GM19397 (cell line): ENCODE measurements around the gene GLI1.
"Not testable (repeated sequence)": the region's sequence is repeated elsewhere in the genome, so short reads cannot be mapped to it uniquely, and the experiment has no call there.

Source experiments
- ATAC-seq: cut with Tn5 transposase; IDR thresholded peaks from one replicate; pipeline ENCODE4 v1.9.1; 2021; ENCODE audit warnings: mild to moderate bottlenecking, moderate library complexity; ENCODE audit not compliant: unreplicated experiment

Gene GLI1

DNA sequence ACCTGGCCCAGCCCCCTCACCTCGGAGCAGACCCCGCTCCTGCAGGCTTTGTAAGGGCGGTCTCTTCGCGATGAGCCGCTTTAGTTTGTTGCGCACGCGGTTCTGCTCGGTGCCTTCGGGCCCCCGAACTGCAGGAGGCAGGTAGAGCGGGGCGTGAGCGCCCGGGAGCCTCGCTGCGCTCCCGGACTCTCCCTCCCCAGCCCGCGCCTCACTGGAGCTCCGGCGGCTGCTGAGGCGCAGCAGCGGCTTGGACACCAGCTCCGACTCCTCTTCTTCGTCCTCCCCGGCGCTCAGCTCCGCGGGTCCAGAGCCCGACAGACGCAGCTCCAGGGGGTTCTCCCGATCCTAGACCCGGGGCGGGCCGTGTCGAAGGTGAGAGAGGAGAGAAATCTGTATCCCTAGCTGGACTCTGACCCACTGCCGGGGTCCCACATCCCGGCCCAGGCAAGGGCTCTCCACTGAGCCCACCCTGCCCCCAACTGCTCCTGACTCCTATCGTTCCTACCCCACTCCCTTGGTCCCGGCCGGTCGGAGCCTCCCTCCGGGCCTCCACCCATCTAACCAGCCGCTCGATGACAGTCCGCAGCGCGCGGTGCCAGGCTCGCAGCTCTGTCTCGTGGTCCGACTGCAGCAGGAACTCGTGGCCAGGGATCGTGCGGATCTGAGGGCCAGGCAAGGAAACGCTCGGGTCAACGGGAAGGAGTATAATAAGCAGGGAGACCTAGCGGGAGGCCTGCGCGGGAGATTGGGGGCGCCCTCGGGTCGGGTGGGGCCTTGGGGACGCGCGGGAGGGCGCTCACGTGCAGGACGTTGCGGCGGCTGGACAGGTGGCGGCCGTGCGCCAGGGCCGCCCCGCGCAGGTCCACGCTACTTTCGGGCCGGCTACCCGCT, 15.9 kb downstream of the GLI1 start:
- ATAC-seq, result no peak

DNA sequence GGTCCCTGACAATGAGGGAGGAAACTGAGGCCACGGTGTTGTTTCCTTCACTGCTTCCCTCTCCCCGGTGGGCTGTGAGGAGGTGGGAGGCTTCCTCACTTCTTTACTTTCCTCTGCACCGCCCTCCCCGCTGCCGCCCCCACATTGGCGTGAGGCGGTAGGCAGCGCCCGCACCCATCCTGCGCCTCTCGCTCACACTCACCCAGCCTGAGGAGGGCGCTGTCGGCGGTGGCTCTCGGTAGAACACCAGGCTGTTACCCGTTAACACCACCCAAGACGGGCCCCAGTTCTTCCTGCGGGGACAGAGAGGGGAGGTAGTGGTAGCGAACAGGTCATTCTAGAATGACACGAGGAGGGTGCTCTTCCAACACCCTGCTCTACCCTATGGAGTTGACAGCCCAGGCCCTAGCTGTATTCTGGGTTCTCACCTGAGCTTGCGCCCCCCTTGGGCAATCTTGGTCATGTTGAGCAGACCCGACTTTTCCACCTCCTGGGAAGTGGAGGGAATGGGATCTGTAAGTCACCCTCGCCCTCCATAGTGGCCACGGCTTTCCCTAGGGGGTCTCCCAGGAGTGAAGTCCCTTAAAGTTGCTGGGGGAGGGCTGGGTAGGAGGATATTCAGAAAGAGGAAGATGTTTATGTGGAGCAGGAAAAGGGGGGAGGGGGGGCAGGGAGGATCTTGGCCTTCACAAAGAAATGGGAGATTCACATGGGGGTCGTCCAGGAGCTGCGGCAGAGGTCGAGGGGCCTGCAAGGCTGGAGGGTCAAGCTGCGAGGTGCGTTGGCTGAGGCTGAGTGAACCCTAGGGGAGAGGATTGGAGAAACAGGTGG, 16.8 kb downstream of the GLI1 start:
- ATAC-seq, result no peak

DNA sequence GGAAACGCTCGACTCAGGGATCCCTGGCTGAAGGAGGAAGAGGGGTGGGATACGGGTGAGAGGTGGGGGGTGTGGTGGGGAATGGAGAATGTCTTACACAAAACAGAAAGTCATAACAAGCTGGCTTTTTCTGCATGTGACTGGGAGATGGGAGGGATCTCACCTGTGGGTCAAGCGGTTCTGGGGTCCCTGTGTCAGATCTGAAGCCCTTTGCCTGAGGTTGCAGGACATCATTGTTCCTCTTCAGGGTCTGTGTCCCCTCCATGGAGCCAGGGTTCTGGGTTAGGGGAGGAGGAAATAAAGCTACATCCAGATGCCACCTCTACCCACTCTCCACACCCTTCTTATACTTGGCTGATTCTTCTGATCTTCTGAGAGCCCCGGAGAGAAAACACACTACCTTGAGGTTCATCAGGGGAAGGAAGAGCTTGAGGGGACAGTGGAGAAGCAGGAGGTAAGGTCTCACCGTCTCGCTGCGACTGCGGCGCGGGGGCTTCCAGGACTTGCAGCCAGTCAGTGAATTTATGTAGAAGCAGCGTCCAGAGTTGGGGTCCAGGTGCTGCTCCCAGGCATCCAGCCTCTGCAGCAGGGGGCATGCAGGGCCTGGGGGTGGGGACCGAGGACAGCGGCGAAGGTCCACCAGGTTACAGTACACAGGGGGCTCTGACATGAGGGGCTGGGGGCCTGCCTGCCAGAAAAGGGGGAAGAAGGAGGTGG, 17.6 kb downstream of the GLI1 start:
- ATAC-seq, result no peak

DNA sequence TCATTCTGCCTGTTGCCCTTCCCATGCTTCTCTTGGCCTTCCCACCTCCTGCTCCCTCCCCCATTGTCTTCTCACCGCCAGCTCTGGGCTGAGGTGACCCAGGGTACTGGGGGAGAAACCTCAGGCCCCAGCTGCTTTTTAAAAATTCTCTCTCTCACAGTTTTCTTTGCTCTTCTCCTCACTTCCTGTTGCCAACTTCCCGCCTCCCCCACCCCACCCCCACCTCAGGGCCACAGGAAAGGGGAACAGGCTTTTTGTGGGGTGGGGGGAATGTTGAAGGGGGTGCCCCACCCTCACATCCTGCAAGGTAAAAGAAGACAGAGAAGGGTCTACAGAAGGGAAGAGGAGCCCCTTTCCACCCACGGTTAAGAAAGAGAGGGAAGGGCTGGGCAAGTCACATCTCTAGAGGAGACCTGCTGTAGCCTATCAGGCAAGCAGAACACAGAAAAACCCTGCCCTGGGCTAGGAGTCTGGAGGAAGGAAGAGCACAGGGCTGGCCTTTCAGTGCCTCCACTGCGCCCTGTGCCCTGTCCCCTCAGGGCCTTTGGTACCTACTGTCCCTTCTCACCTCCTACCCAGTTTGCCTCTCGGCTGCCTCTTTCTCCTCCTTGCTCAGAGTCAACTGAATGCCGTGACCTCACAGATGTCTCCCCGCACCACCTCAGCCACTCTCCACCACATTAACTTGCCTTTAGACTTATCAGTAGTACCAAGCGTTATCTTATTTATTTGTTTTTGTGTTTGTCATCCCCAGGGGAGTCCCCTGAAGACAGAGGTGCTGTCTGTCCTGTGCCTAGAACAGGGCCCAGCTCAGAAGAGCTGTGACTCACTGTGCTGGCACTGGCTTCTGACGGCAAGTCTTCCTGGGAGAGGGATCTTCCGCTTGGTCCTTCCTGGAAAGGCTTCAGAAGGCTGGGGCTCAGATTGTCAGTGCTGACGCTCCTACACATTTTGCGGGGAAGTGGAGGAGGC, 18.4 kb downstream of the GLI1 start:
- ATAC-seq, result no peak

DNA sequence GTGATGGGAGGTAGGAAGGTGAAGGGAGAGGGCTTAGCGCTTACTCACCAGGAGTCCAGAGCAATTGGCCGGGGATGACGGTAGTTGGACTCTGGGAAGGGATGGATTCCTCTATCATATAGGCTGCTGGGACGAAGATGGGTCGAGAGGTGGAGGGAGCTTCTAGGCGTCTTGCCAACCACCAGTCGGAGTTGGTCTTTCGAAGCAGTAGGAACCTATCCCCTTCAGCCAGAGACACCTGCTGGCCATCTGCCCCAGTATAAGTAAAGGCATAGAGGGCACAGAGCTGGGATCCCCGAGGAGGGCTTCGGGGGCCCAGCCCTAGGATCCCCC, 19.4 kb downstream of the GLI1 start:
- no peak for ATAC-seq

DNA sequence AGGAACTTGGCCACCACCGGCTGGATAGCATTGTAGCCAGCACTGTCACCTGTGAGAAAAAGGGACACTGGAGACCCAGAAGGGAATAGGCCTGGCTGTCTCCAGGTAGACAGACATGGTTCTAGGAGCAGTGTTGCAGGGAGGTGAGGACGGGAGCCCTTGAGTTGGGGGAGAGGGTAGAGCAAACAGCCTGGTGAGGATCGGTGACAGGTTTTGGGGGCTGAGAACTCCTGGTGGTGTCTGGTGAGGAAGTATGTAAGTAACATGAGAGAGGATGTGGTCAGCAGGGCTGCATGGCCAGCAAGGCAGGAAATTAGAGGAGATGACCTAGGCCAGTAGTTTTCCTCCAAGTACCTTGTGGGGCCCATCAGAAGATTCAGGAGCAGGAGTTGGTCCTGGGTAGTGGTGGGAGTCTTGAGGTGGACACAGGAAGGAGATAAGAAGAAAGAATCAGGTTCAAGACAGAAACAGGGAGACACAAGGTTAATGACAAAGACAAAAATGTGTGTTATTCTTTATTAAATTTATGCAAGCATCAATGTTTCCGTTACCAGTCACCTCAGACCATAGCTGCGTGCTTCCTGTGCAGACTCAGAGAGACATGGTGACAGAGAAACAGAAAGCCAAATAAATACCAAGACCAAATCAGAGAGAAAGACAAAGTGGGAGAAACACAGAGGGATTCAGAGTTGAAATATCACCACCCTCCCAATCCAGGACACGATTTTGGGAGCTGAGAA, 20.0 kb downstream of the GLI1 start, which contains the start of gene ARHGAP9:
Gene ARHGAP9, minus strand, starts transcription at position 491 of the 740 bp plus-strand sequence. Its CDS starts 460 bp downstream, at position 31.
- peak; percentile 34 for ATAC-seq

DNA sequence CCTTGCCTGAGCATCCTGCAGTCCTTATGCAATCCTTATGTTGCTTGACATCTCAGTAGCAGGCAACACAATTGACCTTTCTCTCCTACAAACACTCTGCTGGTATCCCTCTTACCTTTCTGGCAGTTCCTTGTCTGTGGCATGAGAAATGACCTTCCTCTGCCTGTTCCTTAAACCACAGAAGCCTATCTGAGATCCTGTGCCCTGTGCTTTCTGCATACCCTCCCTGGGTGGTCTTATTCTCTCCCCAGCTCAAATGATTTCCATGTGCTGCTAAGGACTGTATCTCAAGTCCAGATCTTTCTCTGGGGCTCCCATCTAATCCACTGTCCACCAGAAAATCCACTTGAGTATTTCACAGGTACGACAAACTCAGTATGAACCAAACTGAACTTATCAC, 22.1 kb downstream of the GLI1 start:
- no peak for ATAC-seq

DNA sequence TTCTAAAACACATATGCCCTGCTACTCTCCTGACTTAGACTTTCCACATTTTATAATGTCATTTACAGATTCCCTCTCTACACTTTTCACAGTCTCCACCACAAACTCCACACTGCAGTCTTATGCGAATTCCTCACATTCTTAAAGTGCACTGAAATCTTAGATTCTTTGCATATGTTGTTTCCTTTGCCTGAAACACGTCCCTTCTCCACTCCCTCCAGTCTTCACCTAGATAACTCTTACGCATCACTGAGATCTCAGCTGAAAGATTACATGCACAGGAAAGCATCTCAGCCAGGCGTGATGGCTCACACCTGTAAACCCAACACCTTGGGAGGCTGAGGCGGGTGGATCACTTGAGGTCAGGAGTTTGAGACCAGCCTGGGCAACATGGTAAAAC, 23.9 kb downstream of the GLI1 start:
- ATAC-seq, result no peak

DNA sequence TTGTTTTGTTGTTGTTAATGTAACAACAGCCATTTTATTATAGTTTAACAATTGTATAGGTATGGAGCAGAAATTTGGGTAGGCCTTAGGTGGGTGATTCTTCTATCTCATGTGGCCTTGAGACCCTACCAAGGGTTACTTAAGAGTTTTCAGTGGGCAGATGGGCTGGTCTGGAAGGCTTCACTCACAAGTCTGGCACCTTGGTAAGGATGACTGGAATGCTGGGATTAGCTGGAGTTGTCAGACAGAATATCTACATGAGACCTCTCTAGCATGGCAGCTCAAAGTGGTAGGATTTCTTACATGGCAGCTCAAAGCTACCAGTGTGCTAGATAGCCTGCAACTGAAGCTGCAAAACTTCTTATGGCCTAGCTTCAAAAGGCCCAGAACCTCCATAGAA, 26.1 kb downstream of the GLI1 start:
- no peak for ATAC-seq

DNA sequence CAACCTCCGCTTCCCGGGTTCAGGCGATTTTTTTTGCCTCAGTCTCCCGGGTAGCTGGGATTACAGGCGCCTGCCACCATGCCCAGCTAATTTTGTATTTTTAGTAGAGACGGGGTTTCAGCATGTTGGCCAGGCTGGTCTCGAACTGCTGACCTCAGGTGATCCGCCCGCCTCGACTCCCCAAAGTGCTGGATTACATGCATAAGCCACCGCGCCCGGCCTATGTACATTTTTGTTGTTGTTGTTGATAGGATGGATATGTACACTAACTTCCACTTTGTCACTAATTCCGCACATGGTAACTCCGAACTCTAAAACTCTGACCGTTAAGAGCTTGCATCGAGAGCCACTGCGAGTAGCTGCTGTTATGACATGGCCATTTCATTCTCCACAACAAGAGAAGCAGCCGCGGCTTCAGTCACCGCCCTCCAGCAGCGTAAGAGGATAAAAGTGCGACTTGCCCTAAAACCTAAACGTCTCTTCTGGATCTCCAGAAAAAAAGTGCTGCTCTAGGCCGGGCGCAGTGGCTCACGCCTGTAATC, 27.5 kb downstream of the GLI1 start:
- no peak for ATAC-seq

DNA sequence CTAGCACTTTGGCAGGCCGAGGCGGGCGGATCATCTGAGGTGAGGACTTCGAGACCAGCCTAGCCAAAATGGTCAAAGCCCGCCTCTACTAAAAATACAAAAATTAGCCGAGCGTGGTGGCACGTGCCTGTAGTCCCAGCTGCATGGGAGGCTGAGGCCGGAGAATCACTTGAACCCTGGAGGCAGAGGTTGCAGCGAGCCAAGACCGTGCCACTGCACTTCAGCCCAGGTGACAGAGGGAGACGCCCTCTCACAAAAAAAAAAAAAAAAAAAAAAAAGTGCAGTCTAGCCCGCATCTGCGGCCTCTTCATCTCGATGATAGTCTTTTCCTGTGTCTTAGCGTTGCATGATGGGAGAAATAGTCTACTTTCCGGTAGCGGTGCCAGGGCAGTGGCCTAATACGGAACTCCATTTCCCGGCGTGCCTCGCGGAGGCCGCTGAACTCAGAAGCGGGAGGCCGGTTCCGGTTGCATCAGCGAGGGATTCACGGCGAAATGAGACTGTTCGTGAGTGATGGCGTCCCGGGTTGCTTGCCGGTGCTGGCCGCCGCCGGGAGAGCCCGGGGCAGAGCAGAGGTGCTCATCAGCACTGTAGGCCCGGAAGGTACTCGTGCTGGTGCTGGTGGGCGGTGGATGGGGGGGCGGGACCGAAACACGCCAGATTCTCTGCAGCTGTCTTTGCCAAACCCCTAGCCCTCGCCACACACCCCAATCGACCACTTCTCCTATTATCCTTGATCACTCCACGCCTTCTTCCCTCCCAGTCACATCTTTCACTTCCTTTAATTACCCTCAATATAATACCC, 28.2 kb downstream of the GLI1 start, which contains the start of gene MARS1:
Gene MARS1, plus strand, starts transcription at position 472 of the 805 bp plus-strand sequence. Its CDS starts 23 bp downstream, at position 495.
- peak; percentile 97 for ATAC-seq

DNA sequence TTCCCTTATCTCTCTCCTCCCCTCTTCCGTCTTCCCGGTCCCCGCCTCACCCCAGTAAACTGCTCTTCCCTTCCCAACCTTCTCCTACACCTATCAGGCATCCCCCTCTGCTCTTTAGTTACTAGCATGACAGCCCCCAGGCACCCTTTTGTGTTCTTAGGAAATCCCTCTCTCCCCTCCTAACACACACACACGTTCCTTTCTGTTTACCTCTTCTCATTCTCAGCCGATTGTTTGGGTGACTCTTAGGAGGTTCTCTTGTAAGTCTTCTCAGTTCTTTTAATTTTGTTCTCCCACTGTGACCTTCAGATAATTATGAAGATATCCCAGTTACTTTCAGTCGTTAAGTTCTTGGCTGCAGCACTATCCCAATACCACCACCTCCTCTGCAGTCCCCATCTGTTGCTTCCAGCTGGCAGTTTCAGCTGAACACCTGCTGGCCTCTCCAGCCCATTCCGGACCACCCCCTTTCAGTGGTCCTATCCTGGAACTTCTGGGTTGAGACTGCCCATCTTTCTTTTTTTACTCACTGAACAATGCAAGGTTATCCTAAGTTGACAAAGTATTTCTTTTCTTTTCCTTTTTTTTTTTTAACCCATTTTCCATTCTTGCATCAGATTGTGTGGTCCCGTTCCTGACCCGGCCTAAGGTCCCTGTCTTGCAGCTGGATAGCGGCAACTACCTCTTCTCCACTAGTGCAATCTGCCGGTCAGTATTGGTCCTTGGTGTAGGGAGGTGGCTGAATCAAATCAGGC, 29.0 kb downstream of the GLI1 start:
- ATAC-seq, result no peak

DNA sequence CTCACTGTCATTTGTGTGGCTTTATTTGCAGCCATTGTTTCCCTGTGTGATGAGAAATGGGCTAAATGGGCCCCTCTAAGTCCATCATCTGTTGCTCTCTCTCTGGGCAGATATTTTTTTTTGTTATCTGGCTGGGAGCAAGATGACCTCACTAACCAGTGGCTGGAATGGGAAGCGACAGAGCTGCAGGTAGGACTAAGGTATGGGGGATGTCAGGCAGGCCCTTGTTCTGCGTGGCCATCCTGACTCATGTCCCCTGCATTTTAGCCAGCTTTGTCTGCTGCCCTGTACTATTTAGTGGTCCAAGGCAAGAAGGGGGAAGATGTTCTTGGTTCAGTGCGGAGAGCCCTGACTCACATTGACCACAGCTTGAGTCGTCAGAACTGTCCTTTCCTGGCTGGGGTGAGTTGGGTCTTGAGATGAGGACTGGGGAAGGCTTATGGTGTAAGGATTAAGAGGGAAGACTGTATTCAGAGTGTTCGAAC, 29.6 kb downstream of the GLI1 start:
- ATAC-seq, result no peak

DNA sequence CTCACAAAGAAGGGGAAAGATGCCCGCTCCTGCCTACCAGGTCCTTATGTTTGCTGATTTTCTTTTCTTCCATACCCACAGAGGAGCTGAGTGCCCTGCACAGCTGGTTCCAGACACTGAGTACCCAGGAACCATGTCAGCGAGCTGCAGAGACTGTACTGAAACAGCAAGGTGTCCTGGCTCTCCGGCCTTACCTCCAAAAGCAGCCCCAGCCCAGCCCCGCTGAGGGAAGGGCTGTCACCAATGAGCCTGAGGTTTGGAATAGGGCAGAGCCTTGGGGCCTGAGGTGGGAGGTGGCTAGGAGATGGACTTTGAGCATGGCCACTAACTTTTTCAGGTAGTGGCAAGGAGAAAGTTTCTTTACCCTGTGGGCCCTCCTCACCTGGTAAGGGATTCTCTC, 30.5 kb downstream of the GLI1 start:
- ATAC-seq, result no peak

DNA sequence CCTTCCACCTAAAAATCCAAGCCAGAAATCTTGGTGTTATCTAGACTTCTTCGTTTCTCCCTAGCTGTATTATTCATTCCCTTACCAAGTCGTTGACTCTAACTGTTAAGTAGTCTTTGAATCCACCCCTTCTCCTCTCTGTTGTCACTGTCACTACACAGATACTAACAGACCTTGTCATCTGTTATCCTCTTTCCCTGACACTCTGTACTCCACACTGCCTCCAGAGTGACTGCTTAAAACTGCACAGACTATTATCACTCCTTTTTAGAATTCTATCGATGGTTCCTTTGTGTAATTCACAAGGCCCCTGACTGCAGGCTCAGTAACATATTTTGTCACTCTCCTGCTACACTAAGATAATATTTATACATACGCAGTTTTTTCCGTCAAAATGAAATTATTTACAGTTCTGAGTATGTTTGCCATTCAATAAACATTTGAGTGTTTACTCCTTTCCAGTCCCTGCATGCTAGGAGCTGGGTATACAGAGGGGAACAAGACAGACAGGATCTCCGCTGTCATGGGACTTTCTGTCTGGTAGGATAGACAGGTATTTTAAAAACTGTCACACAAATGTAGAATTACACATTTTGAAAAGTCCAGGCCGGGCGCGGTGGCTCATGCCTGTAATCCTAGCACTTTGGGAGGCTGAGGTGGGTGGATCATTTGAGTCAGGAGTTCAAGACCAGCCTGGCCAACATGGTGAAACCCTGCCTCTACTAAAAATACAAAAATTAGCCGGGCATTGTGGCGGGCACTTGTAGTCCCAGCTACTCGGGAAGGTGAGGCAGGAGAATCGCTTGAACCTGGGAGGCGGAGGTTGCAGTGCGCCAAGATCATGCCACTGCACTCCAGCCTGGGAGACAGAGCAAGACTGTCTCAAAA, 32.1 kb downstream of the GLI1 start:
- no peak for ATAC-seq

DNA sequence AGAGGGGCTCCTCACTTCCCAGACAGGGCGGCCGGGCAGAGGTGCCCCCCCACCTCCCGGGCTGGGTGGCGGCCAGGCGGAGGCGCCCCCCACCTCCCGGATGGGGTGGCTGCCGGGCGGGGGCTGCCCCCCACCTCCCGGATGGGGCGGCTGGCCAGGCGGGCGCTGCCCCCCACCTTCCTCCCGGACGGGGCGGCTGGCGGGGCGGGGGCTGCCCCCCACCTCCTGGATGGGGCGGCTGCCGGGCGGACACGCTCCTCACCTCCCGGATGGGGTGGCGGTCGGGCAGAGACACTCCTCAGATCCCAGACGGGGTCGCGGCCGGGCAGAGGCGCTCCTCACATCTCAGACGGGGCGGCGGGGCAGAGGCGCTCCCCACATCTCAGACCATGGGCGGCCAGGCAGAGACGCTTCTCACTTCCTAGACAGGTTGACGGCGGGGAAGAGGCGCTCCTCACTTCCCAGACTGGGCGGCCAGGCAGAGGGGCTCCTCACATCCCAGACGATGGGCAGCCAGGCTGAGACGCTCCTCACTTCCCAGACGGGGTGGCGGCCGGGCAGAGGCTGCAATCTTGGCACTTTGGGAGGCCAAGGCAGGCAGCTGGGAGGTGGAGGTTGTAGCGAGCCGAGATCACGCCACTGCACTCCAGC, 35.6 kb downstream of the GLI1 start:
- not testable (repeated sequence) for ATAC-seq
